CD4-positive, alpha-beta memory T cell (primary cell): ENCODE data around the gene ABCG2. TPM values are rescaled to one million over a fixed set of nuclear protein-coding genes. Genes with fewer than 3 reads are reported as not detected.

ENCODE experiments used
- CTCF ChIA-PET: fragments of 350-600 bp; sonication (Branson Sonifier 250); formaldehyde crosslinking; loops from one replicate; lab custom pipeline; 2021; ENCODE audit warnings: inconsistent platforms; ENCODE audit not compliant: partially characterized antibody; lab: Charles Lee
- POLR2A ChIA-PET: fragments of 350-600 bp; sonication (Branson Sonifier 250); formaldehyde crosslinking; loops from one replicate; lab custom pipeline; 2021; ENCODE audit not compliant: partially characterized antibody; lab: Charles Lee
- DNase-seq, 5 donors: peaks; one replicate each; pipeline versions ENCODE4 v3.0.0 to v3.0.0-alpha.2; 2020 to 2022; ENCODE audit warnings: mixed read lengths in 1 of 5
- H3K27ac ChIP-seq: one replicate; pipeline ENCODE4 v1.7.0; 2013; ENCODE audit warnings: low read depth, low read length
- H3K27me3 ChIP-seq: 2 replicates; pipeline ENCODE4 v1.7.0; 2013; ENCODE audit warnings: mild to moderate bottlenecking, low read length, moderate library complexity; ENCODE audit not compliant: insufficient read depth
- H3K36me3 ChIP-seq: 2 replicates; pipeline ENCODE4 v1.7.0; 2013; ENCODE audit warnings: mild to moderate bottlenecking, low read length, moderate library complexity; ENCODE audit not compliant: insufficient read depth
- H3K4me1 ChIP-seq: 2 replicates; pipeline ENCODE4 v1.7.0; 2013; ENCODE audit warnings: mild to moderate bottlenecking, low read length, moderate library complexity; ENCODE audit not compliant: insufficient read depth
- H3K4me3 ChIP-seq, 2 donors: one replicate each; pipeline ENCODE4 v1.7.0; 2013; ENCODE audit warnings: low read length in 2 of 2, mild to moderate bottlenecking in 1 of 2
- H3K9me3 ChIP-seq, 2 donors: one replicate each; pipeline ENCODE4 v1.7.0; 2013; ENCODE audit warnings: low read length in 2 of 2, control low read depth in 1 of 2; ENCODE audit not compliant: control insufficient read depth in 1 of 2
- H3K27ac Mint-ChIP-seq, 7 donors: one replicate each; pipeline ENCODE4 v1.8.0; 2020 to 2021; ENCODE audit warnings: mixed read lengths in 7 of 7, mild to moderate bottlenecking in 6 of 7, inconsistent platforms in 3 of 7, moderate library complexity in 3 of 7
- H3K27me3 Mint-ChIP-seq, 2 donors: one replicate each; pipeline ENCODE4 v1.8.0; 2020 to 2021; ENCODE audit warnings: mixed read lengths in 2 of 2
- H3K36me3 Mint-ChIP-seq, 2 donors: one replicate each; pipeline ENCODE4 v1.8.0; 2020 to 2021; ENCODE audit warnings: mixed read lengths in 2 of 2, inconsistent platforms in 1 of 2, mild to moderate bottlenecking in 1 of 2
- H3K4me1 Mint-ChIP-seq, 4 donors: one replicate each; pipeline ENCODE4 v1.8.0; 2020 to 2021; ENCODE audit warnings: mixed read lengths in 4 of 4, mild to moderate bottlenecking in 1 of 4
- H3K4me3 Mint-ChIP-seq, 8 donors: one replicate each; pipeline ENCODE4 v1.8.0; 2020 to 2021; ENCODE audit warnings: mixed read lengths in 8 of 8, mild to moderate bottlenecking in 7 of 8, moderate library complexity in 6 of 8, inconsistent platforms in 3 of 8
- H3K9me3 Mint-ChIP-seq, 8 donors: one replicate each; pipeline ENCODE4 v1.8.0; 2020 to 2021; ENCODE audit warnings: mixed read lengths in 8 of 8, mild to moderate bottlenecking in 5 of 8, inconsistent platforms in 3 of 8, moderate library complexity in 1 of 8
- intact Hi-C: fragments of 100-400 bp; cut with micrococcal nuclease; formaldehyde crosslinking; loops from one replicate; pipeline ENCODE4 v1.15.1; 2023
- polyA plus RNA-seq, 2 donors: library from polyadenylated mRNA; unstranded; fragments of 300-500 nt; fragmentation: Illumina TruSeq; gene quantifications; one replicate each; pipeline ENCODE4 v1.2.3, GENCODE V29; 2021
- total RNA-seq, 2 experiments: library from RNA; stranded (reverse); gene quantifications; one replicate each; pipeline ENCODE4 v1.2.3, GENCODE V29; 2021

ABCG2 gene
- under 1 TPM; 0.44 to 0.61 TPM for total RNA-seq
- polyA plus RNA-seq: 1 to 10 TPM in 1 of 2 donors, under 1 TPM in 1; 0.81 to 1.4 TPM

GRCh38 chr4:88158489-88159228, at the start of gene ABCG2:
Gene ABCG2 (minus strand): TSS chr4:88158639. CDS start chr4:88139995, 18,644 bp downstream.
- Mint-ChIP-seq H3K9me3 (no peaks in the 10 kb centered on the region), H3K4me3 (peak within 1 kb of the TSS; percentile 76 to 89 (median 80)), H3K27me3 (peaks cover 0 to 10% of the 10 kb centered on the region in 2 donors), H3K36me3 (no peaks in the 10 kb centered on the region), H3K27ac (peak within 1 kb of the TSS in 3 of 7 donors; percentile 10 to 42 (median 36)), H3K4me1 (peaks cover 10 to 18% (median 14%) of the 10 kb centered on the region in 4 donors)
- CTCF ChIA-PET: no interaction called here
- Histone ChIP-seq H3K27me3 (no peaks in the 10 kb centered on the region), H3K9me3 (no peaks in the 10 kb centered on the region), H3K27ac (no peak within 1 kb of the TSS), H3K4me3 (peak within 1 kb of the TSS; percentile 11 to 49), H3K4me1 (peaks cover 15% of the 10 kb centered on the region), H3K36me3 (no peaks in the 10 kb centered on the region)
- peak; percentile 13 to 43 (median 31) for DNase-seq
- POLR2A ChIA-PET: no interaction called here
- intact Hi-C loops: no loop called here

GRCh38 chr4:88208156-88208555, 49.7 kb upstream of the ABCG2 start:
- Mint-ChIP-seq H3K27me3 (peaks cover 0 to under 1% of the 10 kb centered on the region in 2 donors), H3K36me3 (no peaks in the 10 kb centered on the region), H3K4me3 (no peak overlapping the region), H3K9me3 (no peaks in the 10 kb centered on the region), H3K4me1 (peaks cover 0 to 3% (median 0%) of the 10 kb centered on the region in 4 donors), H3K27ac (no peak overlapping the region)
- no peak overlapping the region for H3K27ac ChIP-seq
- no peaks in the 10 kb centered on the region for H3K27me3 ChIP-seq
- ChIA-PET CTCF (interaction anchor here (1.1 to 7.2 kb wide), 3 partner anchors 11 to 307 kb away, joined by 4 to 93 read pairs (median 15); no protein-coding TSS in a partner anchor), POLR2A (no interaction called here)
- no peak for DNase-seq
- intact Hi-C loops: no loop called here
- no peak overlapping the region for H3K4me3 ChIP-seq
- H3K36me3 ChIP-seq: no peaks in the 10 kb centered on the region
- H3K4me1 ChIP-seq: no peaks in the 10 kb centered on the region
- H3K9me3 ChIP-seq: no peaks in the 10 kb centered on the region

- H3K4me1 Mint-ChIP-seq: peaks cover 0 to 3% (median 0%) of the 10 kb centered on the region in 4 donors
- no peak overlapping the region for H3K27ac ChIP-seq
- H3K4me1 ChIP-seq: no peaks in the 10 kb centered on the region
- no peaks in the 10 kb centered on the region for H3K27me3 ChIP-seq
- H3K4me3 Mint-ChIP-seq: no peak overlapping the region
- H3K27ac Mint-ChIP-seq: peak overlapping the region in 1 of 7 donors; percentile 47
- intact Hi-C loops: no loop called here
- ChIA-PET POLR2A (no interaction called here), CTCF (interaction anchor here (1.0 to 7.2 kb wide), 4 partner anchors 9 to 176 kb away, joined by 3 to 93 read pairs (median 9); no protein-coding TSS in a partner anchor)
- no peaks in the 10 kb centered on the region for H3K36me3 Mint-ChIP-seq
- H3K27me3 Mint-ChIP-seq: no peaks in the 10 kb centered on the region
- H3K9me3 Mint-ChIP-seq: no peaks in the 10 kb centered on the region
- H3K9me3 ChIP-seq: no peaks in the 10 kb centered on the region
- DNase-seq: no peak
- no peaks in the 10 kb centered on the region for H3K36me3 ChIP-seq
- no peak overlapping the region for H3K4me3 ChIP-seq
These were observed 48.7 kb upstream of the ABCG2 start for GRCh38 chr4:88207171-88207570.

- H3K27me3 ChIP-seq: no peaks in the 10 kb centered on the region
- H3K27ac ChIP-seq: no peak overlapping the region
- no peak overlapping the region for H3K4me3 Mint-ChIP-seq
- no peaks in the 10 kb centered on the region for H3K36me3 ChIP-seq
- H3K36me3 Mint-ChIP-seq: no peaks in the 10 kb centered on the region
- intact Hi-C loops: no loop called here
- H3K9me3 ChIP-seq: no peaks in the 10 kb centered on the region
- no peak overlapping the region for H3K27ac Mint-ChIP-seq
- DNase-seq: no peak
- no peaks in the 10 kb centered on the region for H3K9me3 Mint-ChIP-seq
- no peak overlapping the region for H3K4me3 ChIP-seq
- H3K27me3 Mint-ChIP-seq: no peaks in the 10 kb centered on the region
- no peaks in the 10 kb centered on the region for H3K4me1 ChIP-seq
- ChIA-PET POLR2A (no interaction called here), CTCF (interaction anchor here (1.1 to 1.4 kb wide), 2 partner anchors 10 to 172 kb away, joined by 3 read pairs; no protein-coding TSS in a partner anchor)
- no peaks in the 10 kb centered on the region for H3K4me1 Mint-ChIP-seq
These were observed 46.4 kb upstream of the ABCG2 start for GRCh38 chr4:88204882-88205281.

- Mint-ChIP-seq H3K27me3 (no peaks in the 10 kb centered on the region), H3K27ac (no peak overlapping the region), H3K4me3 (no peak overlapping the region), H3K4me1 (no peaks in the 10 kb centered on the region), H3K36me3 (no peaks in the 10 kb centered on the region), H3K9me3 (no peaks in the 10 kb centered on the region)
- DNase-seq: no peak
- Histone ChIP-seq H3K9me3 (no peaks in the 10 kb centered on the region), H3K27me3 (no peaks in the 10 kb centered on the region), H3K4me3 (no peak overlapping the region), H3K4me1 (no peaks in the 10 kb centered on the region), H3K27ac (no peak overlapping the region), H3K36me3 (no peaks in the 10 kb centered on the region)
- intact Hi-C loops: no loop called here
- ChIA-PET POLR2A (no interaction called here), CTCF (interaction anchor here (0.9 to 1.2 kb wide), 2 partner anchors 9 to 312 kb away, joined by 3 to 5 read pairs; no protein-coding TSS in a partner anchor)
These were observed 44.0 kb upstream of the ABCG2 start for GRCh38 chr4:88202443-88202842.

- Histone ChIP-seq H3K36me3 (no peaks in the 10 kb centered on the region), H3K9me3 (no peaks in the 10 kb centered on the region), H3K27me3 (no peaks in the 10 kb centered on the region), H3K4me1 (no peaks in the 10 kb centered on the region), H3K27ac (no peak overlapping the region), H3K4me3 (no peak overlapping the region)
- no peaks in the 10 kb centered on the region for H3K36me3 Mint-ChIP-seq
- no peak for DNase-seq
- H3K27ac Mint-ChIP-seq: no peak overlapping the region
- no peaks in the 10 kb centered on the region for H3K4me1 Mint-ChIP-seq
- CTCF ChIA-PET: interaction anchor here (1.0 kb wide), 1 partner anchor 167 kb away, joined by 3 read pairs; no protein-coding TSS in a partner anchor
- no peak overlapping the region for H3K4me3 Mint-ChIP-seq
- H3K27me3 Mint-ChIP-seq: no peaks in the 10 kb centered on the region
- H3K9me3 Mint-ChIP-seq: no peaks in the 10 kb centered on the region
- POLR2A ChIA-PET: no interaction called here
- intact Hi-C loops: no loop called here
These were observed 41.7 kb upstream of the ABCG2 start for GRCh38 chr4:88200186-88200585.

- intact Hi-C loops: no loop called here
- ChIA-PET POLR2A (no interaction called here), CTCF (interaction anchor here (2.5 kb wide), 1 partner anchor 14 kb away, joined by 8 read pairs; no protein-coding TSS in a partner anchor)
- Histone ChIP-seq H3K4me3 (no peak overlapping the region), H3K27me3 (no peaks in the 10 kb centered on the region), H3K36me3 (no peaks in the 10 kb centered on the region), H3K9me3 (no peaks in the 10 kb centered on the region), H3K4me1 (no peaks in the 10 kb centered on the region), H3K27ac (no peak overlapping the region)
- Mint-ChIP-seq H3K4me3 (no peak overlapping the region), H3K27me3 (no peaks in the 10 kb centered on the region), H3K9me3 (no peaks in the 10 kb centered on the region), H3K4me1 (no peaks in the 10 kb centered on the region), H3K27ac (no peak overlapping the region), H3K36me3 (no peaks in the 10 kb centered on the region)
- DNase-seq: no peak
These were observed 38.2 kb upstream of the ABCG2 start for GRCh38 chr4:88196523-88197185.
